ENCODE measurements around the gene PTAFR. TPM values are rescaled to one million over a fixed set of nuclear protein-coding genes. Genes with fewer than 3 reads are reported as not detected.

The PTAFR gene
- total and polyA plus RNA-seq, 11 donors, result 0.42 to 23.5 (median 2.2) TPM

- ATAC-seq (peak in 2 of 4 donors; percentile 42 to 66), DNase-seq (no peak)
- TF ChIP-seq CTCF (IDR thresholded peaks at IDR 0.05) (no peak), POLR2A (IDR thresholded peaks at IDR 0.05) (no peak)
- Histone ChIP-seq H3K36me3 (no peaks in the 10 kb centered on the region), H3K27me3 (no peaks in the 10 kb centered on the region), H3K4me1 (peaks cover 0 to 74% (median 10%) of the 10 kb centered on the region in 12 donors), H3K4me3 (peak overlapping the region in 2 of 12 donors; percentile 18 to 34), H3K9me3 (no peaks in the 10 kb centered on the region), H3K27ac (peak overlapping the region in 4 of 12 donors; percentile 7 to 90 (median 26))
- WGBS, 4 donors, result 26 to 35% (median 32%) methylated on average over 8 of the region's 8 CpGs
- intact Hi-C loops (cut with DNase I), result no loop called here
These were observed 3.8 kb downstream of the PTAFR start for GRCh38 chr1:28172713-28173150.

GRCh38 chr1:28171246-28171645 lies 5.2 kb downstream of the PTAFR start:
- Histone ChIP-seq H3K27me3 (no peaks in the 10 kb centered on the region), H3K4me1 (peaks cover 0 to 64% (median 10%) of the 10 kb centered on the region in 12 donors), H3K4me3 (no peak overlapping the region), H3K9me3 (no peaks in the 10 kb centered on the region), H3K27ac (peak overlapping the region in 1 of 12 donors; percentile 20), H3K36me3 (no peaks in the 10 kb centered on the region)
- WGBS, 4 donors, result 91 to 94% (median 93%) methylated on average over 7 of the region's 7 CpGs
- no peak for TF ChIP-seq CTCF (IDR thresholded peaks at IDR 0.05)
- TF ChIP-seq POLR2A (IDR thresholded peaks at IDR 0.05), result no peak
- intact Hi-C loops (cut with DNase I), result no loop called here
- ATAC-seq (no peak), DNase-seq (no peak)

- Histone ChIP-seq H3K9me3 (peaks cover 0 to 7% (median 0%) of the 10 kb centered on the region in 12 donors), H3K27me3 (no peaks in the 10 kb centered on the region), H3K27ac (peak overlapping the region in 1 of 12 donors; percentile 44), H3K4me1 (peaks cover 0 to 65% (median 10%) of the 10 kb centered on the region in 12 donors), H3K4me3 (no peak overlapping the region), H3K36me3 (no peaks in the 10 kb centered on the region)
- ATAC-seq, result no peak
- intact Hi-C loops (cut with DNase I), result no loop called here
- TF ChIP-seq CTCF (IDR thresholded peaks at IDR 0.05) (no peak), POLR2A (IDR thresholded peaks at IDR 0.05) (no peak)
- no peak for DNase-seq
- 96 to 98% (median 97%) methylated on average over 2 of the region's 2 CpGs for WGBS, 4 donors
These were observed 6.4 kb downstream of the PTAFR start for GRCh38 chr1:28170001-28170596.

- Histone ChIP-seq H3K4me1 (peaks cover 0 to 68% (median 7%) of the 10 kb centered on the region in 12 donors), H3K9me3 (peaks cover 0 to 7% (median 0%) of the 10 kb centered on the region in 12 donors), H3K36me3 (no peaks in the 10 kb centered on the region), H3K27me3 (no peaks in the 10 kb centered on the region), H3K4me3 (no peak overlapping the region), H3K27ac (peak overlapping the region in 1 of 12 donors; percentile 10)
- 47 to 53% (median 51%) methylated on average over 4 of the region's 4 CpGs for WGBS, 4 donors
- ATAC-seq (no peak), DNase-seq (no peak)
- TF ChIP-seq POLR2A (IDR thresholded peaks at IDR 0.05), result no peak
- TF ChIP-seq CTCF (IDR thresholded peaks at IDR 0.05), result no peak
- intact Hi-C loops (cut with DNase I), result no loop called here
These were observed 12.9 kb downstream of the PTAFR start for GRCh38 chr1:28163496-28164161.
